Panc1 (cell line): Measurements from ENCODE around the gene FAM98B. TPM values are rescaled to one million over a fixed set of nuclear protein-coding genes. Genes with fewer than 3 reads are reported as not detected.

Experiments
- ATAC-seq: fragments of 200-7000 bp; cut with Tn5 transposase; 2 replicates; pipeline ENCODE4 v1.9.1; 2020; ENCODE audit warnings: mild to moderate bottlenecking, moderate library complexity
- BruUV-seq: library from RNA; stranded (reverse); fragments of 400-500 nt; replicated peaks from 2 replicates; lab custom pipeline; 2021; lab: Mats Ljungman, UMichigan
- CTCF ChIA-PET: fragments of 300-600 bp; sonication (Branson Sonifier 250); formaldehyde crosslinking; loops from one replicate; lab custom pipeline; 2022; ENCODE audit warnings: antibody characterized with exemption; lab: Charles Lee
- POLR2A ChIA-PET: fragments of 300-600 bp; sonication (Branson Sonifier 250); formaldehyde crosslinking; loops from one replicate; lab custom pipeline; 2022; ENCODE audit warnings: antibody characterized with exemption; lab: Charles Lee
- DNase-seq: peaks from one replicate; pipeline ENCODE4 v3.0.0-alpha.2; 2010; ENCODE audit warnings: low read depth, low spot score
- H3K27ac ChIP-seq: 2 replicates; pipeline ENCODE4 v1.5.1; 2011; ENCODE audit warnings: mild to moderate bottlenecking, low read length, inconsistent platforms
- H3K27me3 ChIP-seq: fragments of 200-500 bp; sonication (Bioruptor generic); 2 replicates; pipeline ENCODE4 v1.6.0; 2014; ENCODE audit warnings: low read length, inconsistent platforms; ENCODE audit not compliant: control insufficient read depth, insufficient read depth
- H3K36me3 ChIP-seq: fragments of 200-500 bp; sonication (Bioruptor generic); 2 replicates; pipeline ENCODE4 v1.5.1; 2014; ENCODE audit warnings: inconsistent platforms, mild to moderate bottlenecking, low read length, moderate library complexity; ENCODE audit not compliant: control insufficient read depth, insufficient read depth
- H3K4me1 ChIP-seq: 2 replicates; pipeline ENCODE4 v1.5.1; 2011; ENCODE audit warnings: inconsistent platforms, mild to moderate bottlenecking, low read length, moderate library complexity; ENCODE audit not compliant: control insufficient read depth, insufficient read depth
- H3K4me3 ChIP-seq, 2 experiments: 2 replicates each; pipeline ENCODE4 v1.5.1; 2011 to 2012; ENCODE audit warnings: low read depth in 2 of 2, low read length in 2 of 2, mild to moderate bottlenecking in 2 of 2, inconsistent platforms in 1 of 2, moderate library complexity in 1 of 2
- H3K9me3 ChIP-seq: fragments of 200-500 bp; sonication (Bioruptor generic); 2 replicates; pipeline ENCODE4 v1.5.1; 2014; ENCODE audit warnings: low read depth, mild to moderate bottlenecking, inconsistent platforms, low read length, moderate library complexity; ENCODE audit not compliant: control insufficient read depth, insufficient read depth
- CTCF ChIP-seq: fragments of 450-650 bp; IDR thresholded peaks from 2 replicates; pipeline ENCODE4 v1.5.1; 2017; ENCODE audit warnings: mild to moderate bottlenecking
- POLR2AphosphoS5 ChIP-seq: IDR thresholded peaks from 2 replicates; pipeline ENCODE4 v1.6.1; 2012; ENCODE audit warnings: mild to moderate bottlenecking, low read depth, low read length, moderate library complexity
- REST ChIP-seq, 2 experiments: IDR thresholded peaks; 2 replicates each; pipeline ENCODE4 v1.6.1; 2011 to 2012; ENCODE audit warnings: low read depth in 2 of 2, control low read depth in 1 of 2, low read length in 1 of 2, mild to moderate bottlenecking in 1 of 2, moderate library complexity in 1 of 2; ENCODE audit not compliant: insufficient read depth in 1 of 2
- SIN3A ChIP-seq: IDR thresholded peaks from 2 replicates; pipeline ENCODE4 v1.6.1; 2012; ENCODE audit warnings: low read depth, mild to moderate bottlenecking, low read length, moderate library complexity, borderline replicate concordance; ENCODE audit not compliant: insufficient read depth
- TCF7L2 ChIP-seq: IDR thresholded peaks from 2 replicates; pipeline ENCODE4 v1.6.1; 2011; ENCODE audit warnings: mild to moderate bottlenecking, low read depth, low read length, inconsistent platforms
- in situ Hi-C: cut with HindIII; loops from 2 replicates; pipeline ENCODE4 v1.10.0; 2016; ENCODE audit warnings: low sequenced_read_pairs, low pct_unique_long_range_greater_than_20kb
- intact Hi-C: fragments of 100-400 bp; cut with micrococcal nuclease; formaldehyde crosslinking; loops from one replicate; pipeline ENCODE4 v1.10.0; 2022; ENCODE audit not compliant: unreplicated experiment
- total RNA-seq: library from RNA; stranded (reverse); gene quantifications from one replicate; pipeline ENCODE4 v1.2.1, GENCODE V29; 2021; ENCODE audit not compliant: unreplicated experiment

Gene FAM98B
- total RNA-seq, 1 experiment from 2014 or later, result 32.5 TPM

GRCh38 chr15:38526158-38526557, 72.2 kb downstream of the FAM98B start:
- POLR2A ChIA-PET, result no interaction called here
- no peaks in the 10 kb centered on the region for H3K4me1 ChIP-seq
- CTCF ChIA-PET, result no interaction called here
- H3K9me3 ChIP-seq, result no peaks in the 10 kb centered on the region
- DNase-seq, result no peak
- TF ChIP-seq POLR2AphosphoS5, result no peak
- TF ChIP-seq TCF7L2, result no peak
- no peak for TF ChIP-seq SIN3A
- no peaks in the 10 kb centered on the region for H3K36me3 ChIP-seq
- no peak overlapping the region for H3K4me3 ChIP-seq
- BruUV-seq, result no TSS peak
- in situ Hi-C loops, result no loop called here
- intact Hi-C loops, result no loop called here
- H3K27me3 ChIP-seq, result no peaks in the 10 kb centered on the region; the same call in 1 of the 2 replicates
- no peak overlapping the region for H3K27ac ChIP-seq
- ATAC-seq, result no peak

GRCh38 chr15:38528294-38528693, 74.4 kb downstream of the FAM98B start:
- in situ Hi-C loops, result no loop called here
- no peaks in the 10 kb centered on the region for H3K9me3 ChIP-seq
- no peak for DNase-seq
- POLR2A ChIA-PET, result no interaction called here
- intact Hi-C loops, result no loop called here
- H3K27ac ChIP-seq, result no peak overlapping the region
- no peak for ATAC-seq
- no peaks in the 10 kb centered on the region for H3K4me1 ChIP-seq
- no peak overlapping the region for H3K4me3 ChIP-seq
- H3K27me3 ChIP-seq, result no peaks in the 10 kb centered on the region; the same call in none of the 2 replicates
- CTCF ChIA-PET, result no interaction called here
- no peaks in the 10 kb centered on the region for H3K36me3 ChIP-seq
- TF ChIP-seq POLR2AphosphoS5 (no peak), SIN3A (no peak), TCF7L2 (no peak), CTCF (no peak), REST (IDR thresholded peaks at IDR 0.05; ENCODE audit: insufficient read depth in 1 of 2, low read depth in 2 of 2, low read length in 1 of 2) (no peak)
- no TSS peak for BruUV-seq

- CTCF ChIA-PET, result no interaction called here
- TF ChIP-seq POLR2AphosphoS5, result no peak
- no peak for TF ChIP-seq SIN3A
- no peak for TF ChIP-seq TCF7L2
- TF ChIP-seq REST (IDR thresholded peaks at IDR 0.05; ENCODE audit: insufficient read depth in 1 of 2, low read depth in 2 of 2, low read length in 1 of 2), result no peak
- no peak for TF ChIP-seq CTCF
- intact Hi-C loops (no loop called here), in situ Hi-C loops (no loop called here)
- H3K9me3 ChIP-seq, result no peaks in the 10 kb centered on the region
- DNase-seq (no peak), ATAC-seq (no peak)
- H3K4me1 ChIP-seq, result no peaks in the 10 kb centered on the region
- POLR2A ChIA-PET, result no interaction called here
- no peak overlapping the region for H3K27ac ChIP-seq
- H3K4me3 ChIP-seq, result no peak overlapping the region
- H3K27me3 ChIP-seq, result no peaks in the 10 kb centered on the region; the same call in none of the 2 replicates
- BruUV-seq, result no TSS peak
- no peaks in the 10 kb centered on the region for H3K36me3 ChIP-seq
Measured at GRCh38 chr15:38530113-38530512, 76.2 kb downstream of the FAM98B start.
